Astrocyte of the cerebellum (primary cell): ENCODE measurements around the gene IL18BP.
A peak's percentile ranks its signal among the peaks of the same experiment; 100 is the strongest.

Experiments used
- DNase-seq: peaks from one replicate; pipeline ENCODE4 v3.0.0-alpha.2; 2011; ENCODE audit warnings: low read depth
- H3K4me3 ChIP-seq: 2 replicates; pipeline ENCODE4 v1.5.1; 2011; ENCODE audit warnings: mild to moderate bottlenecking, low read depth, low read length, moderate library complexity
- CTCF ChIP-seq: IDR thresholded peaks from 2 replicates; pipeline ENCODE4 v1.5.1; 2012; ENCODE audit warnings: low read length, low read depth, moderate library complexity, mild to moderate bottlenecking; ENCODE audit errors: missing control alignments
- in situ Hi-C: cut with HindIII; loops from 2 replicates; pipeline ENCODE4 v1.10.0; 2017; ENCODE audit warnings: low sequenced_read_pairs

Gene IL18BP

GRCh38 chr11:71979602-71980001 is 19.1 kb upstream of the IL18BP start:
- TF ChIP-seq CTCF: no peak
- in situ Hi-C loops: no loop called here
- H3K4me3 ChIP-seq: no peak overlapping the region
- DNase-seq: no peak

- TF ChIP-seq CTCF: no peak
- H3K4me3 ChIP-seq: no peak overlapping the region
- no peak for DNase-seq
- in situ Hi-C loops: no loop called here
Measured at GRCh38 chr11:71986131-71986530, 12.6 kb upstream of the IL18BP start.

- DNase-seq: no peak
- no peak for TF ChIP-seq CTCF
- in situ Hi-C loops: no loop called here
- H3K4me3 ChIP-seq: no peak overlapping the region
Measured at GRCh38 chr11:71987521-71987920, 11.2 kb upstream of the IL18BP start.

GRCh38 chr11:71988050-71988449 is 10.7 kb upstream of the IL18BP start:
- H3K4me3 ChIP-seq: no peak overlapping the region
- DNase-seq: peak; percentile 56
- TF ChIP-seq CTCF: no peak
- in situ Hi-C loops: no loop called here

- no peak overlapping the region for H3K4me3 ChIP-seq
- no peak for TF ChIP-seq CTCF
- DNase-seq: no peak
- in situ Hi-C loops: no loop called here
Measured at GRCh38 chr11:71990701-71991100, 8.0 kb upstream of the IL18BP start.

- no peak for DNase-seq
Measured at GRCh38 chr11:71991494-71991893, 7.2 kb upstream of the IL18BP start.

More at GRCh38 chr11:71991494-71991893, 7.2 kb upstream of the IL18BP start:
- TF ChIP-seq CTCF: no peak
- H3K4me3 ChIP-seq: no peak overlapping the region
- in situ Hi-C loops: no loop called here
